ENCODE measurements around the gene AKAP10.

AKAP10 gene

DNA sequence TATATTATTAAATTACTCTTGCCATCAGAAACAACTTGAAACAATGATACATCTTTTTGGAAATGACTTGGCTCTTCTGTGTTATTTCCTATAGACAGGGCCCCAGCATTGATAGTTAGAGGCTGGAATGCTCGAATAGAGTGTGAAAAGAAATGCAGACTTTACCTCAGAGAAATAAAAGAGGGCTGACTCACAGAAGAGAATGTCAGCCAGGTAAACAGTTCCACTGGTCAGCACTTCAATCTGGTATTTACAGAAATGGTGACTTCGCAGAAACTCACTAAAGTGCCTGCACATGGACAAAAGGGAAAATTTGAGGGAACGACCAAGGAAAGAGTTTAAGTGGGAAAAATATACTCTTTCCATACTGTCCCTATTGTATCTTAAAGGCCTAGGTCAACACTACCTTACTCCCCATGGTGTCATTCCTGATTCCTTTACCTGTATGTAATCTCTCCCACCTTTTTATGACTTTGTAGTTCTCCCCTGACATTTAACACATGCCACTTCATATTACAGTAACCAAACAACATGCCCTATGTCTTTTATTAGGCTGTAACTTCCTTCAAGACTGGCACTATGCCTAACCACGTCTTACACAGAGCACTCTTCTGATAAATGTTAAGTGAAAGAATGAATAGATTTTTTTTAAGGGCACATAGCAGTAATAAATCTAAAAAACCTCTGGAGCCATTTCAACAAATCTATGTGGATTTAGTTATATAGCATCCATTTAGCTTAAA lies 36.7 kb downstream of the AKAP10 start:
- no peak overlapping the region for H3K4me3 ChIP-seq (ENCODE audit: low read depth, low read length)
- H3K9me3 ChIP-seq (ENCODE audit: control insufficient read depth, insufficient read depth, low read depth, low read length), result no peaks in the 10 kb centered on the region
- CTCF ChIA-PET, result interaction anchor here (0.6 kb wide), 1 partner anchor 149 kb away, joined by 3 read pairs; no protein-coding TSS in a partner anchor
- H3K27ac ChIP-seq (ENCODE audit: extremely low read depth, low read depth, low read length), result 0 out of 2 replicates have a peak overlapping the region, but pooled peaks have one; percentile 11
- POLR2A ChIA-PET, result no interaction called here
- H3K4me1 ChIP-seq (ENCODE audit: control insufficient read depth, insufficient read depth, low read length), result peaks cover 19% of the 10 kb centered on the region
- H3K36me3 ChIP-seq (ENCODE audit: control insufficient read depth in 2 of 2, insufficient read depth in 1 of 2, low read length in 2 of 2), result peaks cover 54 to 86% of the 10 kb centered on the region in 2 experiments
- TF ChIP-seq ZNF302 (tag by site-specific recombination; IDR thresholded peaks at IDR 0.05; ENCODE audit: low read depth), result no peak
- TF ChIP-seq, protein P1, sequence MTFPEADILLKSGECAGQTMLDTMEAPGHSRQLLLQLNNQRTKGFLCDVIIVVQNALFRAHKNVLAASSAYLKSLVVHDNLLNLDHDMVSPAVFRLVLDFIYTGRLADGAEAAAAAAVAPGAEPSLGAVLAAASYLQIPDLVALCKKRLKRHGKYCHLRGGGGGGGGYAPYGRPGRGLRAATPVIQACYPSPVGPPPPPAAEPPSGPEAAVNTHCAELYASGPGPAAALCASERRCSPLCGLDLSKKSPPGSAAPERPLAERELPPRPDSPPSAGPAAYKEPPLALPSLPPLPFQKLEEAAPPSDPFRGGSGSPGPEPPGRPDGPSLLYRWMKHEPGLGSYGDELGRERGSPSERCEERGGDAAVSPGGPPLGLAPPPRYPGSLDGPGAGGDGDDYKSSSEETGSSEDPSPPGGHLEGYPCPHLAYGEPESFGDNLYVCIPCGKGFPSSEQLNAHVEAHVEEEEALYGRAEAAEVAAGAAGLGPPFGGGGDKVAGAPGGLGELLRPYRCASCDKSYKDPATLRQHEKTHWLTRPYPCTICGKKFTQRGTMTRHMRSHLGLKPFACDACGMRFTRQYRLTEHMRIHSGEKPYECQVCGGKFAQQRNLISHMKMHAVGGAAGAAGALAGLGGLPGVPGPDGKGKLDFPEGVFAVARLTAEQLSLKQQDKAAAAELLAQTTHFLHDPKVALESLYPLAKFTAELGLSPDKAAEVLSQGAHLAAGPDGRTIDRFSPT (tag by site-specific recombination; IDR thresholded peaks at IDR 0.05), result 0 out of 2 replicates have a peak, but pooled peaks have one; percentile 21

DNA sequence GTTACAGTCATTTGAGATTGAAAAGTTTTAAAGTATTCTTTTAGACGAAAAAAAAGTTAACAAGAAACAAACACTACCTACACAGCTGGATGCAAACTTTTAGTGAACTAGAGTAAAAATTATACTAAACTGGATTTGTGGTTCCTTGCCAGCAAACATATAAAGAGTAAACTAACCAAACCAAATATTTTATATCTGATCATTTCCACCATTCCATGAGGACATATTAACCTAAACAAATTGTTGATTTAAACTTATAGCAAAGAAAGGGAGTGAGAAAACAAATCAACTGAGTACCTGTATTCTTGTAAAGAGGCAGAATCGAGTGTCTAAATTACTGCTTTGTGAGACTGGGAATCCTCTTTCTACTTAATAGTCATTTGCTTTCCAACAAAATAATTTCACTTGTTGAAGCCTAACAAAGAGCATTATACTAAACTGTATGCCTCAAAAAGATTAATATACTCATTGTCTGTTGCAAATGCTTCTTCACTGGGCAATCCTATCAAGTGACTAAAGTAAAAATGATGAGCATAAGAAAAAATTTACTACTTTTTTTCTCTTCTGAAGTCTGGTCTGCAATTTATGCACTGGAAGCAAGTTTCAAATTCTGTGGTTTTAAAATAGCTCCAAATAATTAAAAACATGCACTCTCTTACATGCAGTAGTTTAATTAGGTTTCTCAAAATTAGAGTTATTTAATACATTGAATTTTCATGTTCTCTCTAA lies 37.5 kb downstream of the AKAP10 start:
- Histone ChIP-seq H3K27ac (ENCODE audit: extremely low read depth, low read depth, low read length) (0 out of 2 replicates have a peak overlapping the region, but pooled peaks have one; percentile 11), H3K4me1 (ENCODE audit: control insufficient read depth, insufficient read depth, low read length) (peaks cover 16% of the 10 kb centered on the region), H3K36me3 (ENCODE audit: control insufficient read depth in 2 of 2, insufficient read depth in 1 of 2, low read length in 2 of 2) (peaks cover 54 to 86% of the 10 kb centered on the region in 2 experiments), H3K4me3 (ENCODE audit: low read depth, low read length) (no peak overlapping the region), H3K9me3 (ENCODE audit: control insufficient read depth, insufficient read depth, low read depth, low read length) (no peaks in the 10 kb centered on the region)
- CTCF ChIA-PET, result interaction anchor here (0.5 to 0.7 kb wide), 2 partner anchors 14 to 165 kb away, joined by 3 read pairs; no protein-coding TSS in a partner anchor
- POLR2A ChIA-PET, result no interaction called here
- TF ChIP-seq KLF10 (tag by site-specific recombination; IDR thresholded peaks at IDR 0.05) (no peak), TCF7L2 (IDR thresholded peaks at IDR 0.05; ENCODE audit: borderline replicate concordance, low read depth, low read length) (no peak), ZBTB1 (tag by site-specific recombination; IDR thresholded peaks at IDR 0.05) (no peak), ZNF311 (tag by site-specific recombination; IDR thresholded peaks at IDR 0.05; ENCODE audit: borderline replicate concordance) (no peak), ZIC2 (tag by site-specific recombination; IDR thresholded peaks at IDR 0.05) (no peak), ZNF24 (tag by site-specific recombination; IDR thresholded peaks at IDR 0.05) (no peak), HOXC10 (CRISPR knock-in tag; IDR thresholded peaks at IDR 0.05) (no peak), ZNF560 (tag by site-specific recombination; IDR thresholded peaks at IDR 0.05; ENCODE audit: borderline replicate concordance) (no peak), SP7 (tag by site-specific recombination; IDR thresholded peaks at IDR 0.05) (no peak), ZNF266 (tag by site-specific recombination; IDR thresholded peaks at IDR 0.05; ENCODE audit: low read depth) (no peak), ZNF701 (tag by site-specific recombination; IDR thresholded peaks at IDR 0.05) (no peak), KLF7 (tag by site-specific recombination; IDR thresholded peaks at IDR 0.05; ENCODE audit: borderline replicate concordance) (no peak), ZNF768 (tag by site-specific recombination; IDR thresholded peaks at IDR 0.05) (no peak), GLIS1 (tag by site-specific recombination; IDR thresholded peaks at IDR 0.05) (no peak), ZBTB17 (tag by site-specific recombination; IDR thresholded peaks at IDR 0.05) (no peak)
- TF ChIP-seq, protein P2, sequence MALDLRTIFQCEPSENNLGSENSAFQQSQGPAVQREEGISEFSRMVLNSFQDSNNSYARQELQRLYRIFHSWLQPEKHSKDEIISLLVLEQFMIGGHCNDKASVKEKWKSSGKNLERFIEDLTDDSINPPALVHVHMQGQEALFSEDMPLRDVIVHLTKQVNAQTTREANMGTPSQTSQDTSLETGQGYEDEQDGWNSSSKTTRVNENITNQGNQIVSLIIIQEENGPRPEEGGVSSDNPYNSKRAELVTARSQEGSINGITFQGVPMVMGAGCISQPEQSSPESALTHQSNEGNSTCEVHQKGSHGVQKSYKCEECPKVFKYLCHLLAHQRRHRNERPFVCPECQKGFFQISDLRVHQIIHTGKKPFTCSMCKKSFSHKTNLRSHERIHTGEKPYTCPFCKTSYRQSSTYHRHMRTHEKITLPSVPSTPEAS (tag by site-specific recombination; IDR thresholded peaks at IDR 0.05), result no peak
- TF ChIP-seq, protein P3, sequence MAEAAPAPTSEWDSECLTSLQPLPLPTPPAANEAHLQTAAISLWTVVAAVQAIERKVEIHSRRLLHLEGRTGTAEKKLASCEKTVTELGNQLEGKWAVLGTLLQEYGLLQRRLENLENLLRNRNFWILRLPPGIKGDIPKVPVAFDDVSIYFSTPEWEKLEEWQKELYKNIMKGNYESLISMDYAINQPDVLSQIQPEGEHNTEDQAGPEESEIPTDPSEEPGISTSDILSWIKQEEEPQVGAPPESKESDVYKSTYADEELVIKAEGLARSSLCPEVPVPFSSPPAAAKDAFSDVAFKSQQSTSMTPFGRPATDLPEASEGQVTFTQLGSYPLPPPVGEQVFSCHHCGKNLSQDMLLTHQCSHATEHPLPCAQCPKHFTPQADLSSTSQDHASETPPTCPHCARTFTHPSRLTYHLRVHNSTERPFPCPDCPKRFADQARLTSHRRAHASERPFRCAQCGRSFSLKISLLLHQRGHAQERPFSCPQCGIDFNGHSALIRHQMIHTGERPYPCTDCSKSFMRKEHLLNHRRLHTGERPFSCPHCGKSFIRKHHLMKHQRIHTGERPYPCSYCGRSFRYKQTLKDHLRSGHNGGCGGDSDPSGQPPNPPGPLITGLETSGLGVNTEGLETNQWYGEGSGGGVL (tag by site-specific recombination; IDR thresholded peaks at IDR 0.05), result no peak
- TF ChIP-seq, protein P4, sequence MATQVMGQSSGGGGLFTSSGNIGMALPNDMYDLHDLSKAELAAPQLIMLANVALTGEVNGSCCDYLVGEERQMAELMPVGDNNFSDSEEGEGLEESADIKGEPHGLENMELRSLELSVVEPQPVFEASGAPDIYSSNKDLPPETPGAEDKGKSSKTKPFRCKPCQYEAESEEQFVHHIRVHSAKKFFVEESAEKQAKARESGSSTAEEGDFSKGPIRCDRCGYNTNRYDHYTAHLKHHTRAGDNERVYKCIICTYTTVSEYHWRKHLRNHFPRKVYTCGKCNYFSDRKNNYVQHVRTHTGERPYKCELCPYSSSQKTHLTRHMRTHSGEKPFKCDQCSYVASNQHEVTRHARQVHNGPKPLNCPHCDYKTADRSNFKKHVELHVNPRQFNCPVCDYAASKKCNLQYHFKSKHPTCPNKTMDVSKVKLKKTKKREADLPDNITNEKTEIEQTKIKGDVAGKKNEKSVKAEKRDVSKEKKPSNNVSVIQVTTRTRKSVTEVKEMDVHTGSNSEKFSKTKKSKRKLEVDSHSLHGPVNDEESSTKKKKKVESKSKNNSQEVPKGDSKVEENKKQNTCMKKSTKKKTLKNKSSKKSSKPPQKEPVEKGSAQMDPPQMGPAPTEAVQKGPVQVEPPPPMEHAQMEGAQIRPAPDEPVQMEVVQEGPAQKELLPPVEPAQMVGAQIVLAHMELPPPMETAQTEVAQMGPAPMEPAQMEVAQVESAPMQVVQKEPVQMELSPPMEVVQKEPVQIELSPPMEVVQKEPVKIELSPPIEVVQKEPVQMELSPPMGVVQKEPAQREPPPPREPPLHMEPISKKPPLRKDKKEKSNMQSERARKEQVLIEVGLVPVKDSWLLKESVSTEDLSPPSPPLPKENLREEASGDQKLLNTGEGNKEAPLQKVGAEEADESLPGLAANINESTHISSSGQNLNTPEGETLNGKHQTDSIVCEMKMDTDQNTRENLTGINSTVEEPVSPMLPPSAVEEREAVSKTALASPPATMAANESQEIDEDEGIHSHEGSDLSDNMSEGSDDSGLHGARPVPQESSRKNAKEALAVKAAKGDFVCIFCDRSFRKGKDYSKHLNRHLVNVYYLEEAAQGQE (tag by site-specific recombination; IDR thresholded peaks at IDR 0.05), result no peak
- TF ChIP-seq, protein P5, sequence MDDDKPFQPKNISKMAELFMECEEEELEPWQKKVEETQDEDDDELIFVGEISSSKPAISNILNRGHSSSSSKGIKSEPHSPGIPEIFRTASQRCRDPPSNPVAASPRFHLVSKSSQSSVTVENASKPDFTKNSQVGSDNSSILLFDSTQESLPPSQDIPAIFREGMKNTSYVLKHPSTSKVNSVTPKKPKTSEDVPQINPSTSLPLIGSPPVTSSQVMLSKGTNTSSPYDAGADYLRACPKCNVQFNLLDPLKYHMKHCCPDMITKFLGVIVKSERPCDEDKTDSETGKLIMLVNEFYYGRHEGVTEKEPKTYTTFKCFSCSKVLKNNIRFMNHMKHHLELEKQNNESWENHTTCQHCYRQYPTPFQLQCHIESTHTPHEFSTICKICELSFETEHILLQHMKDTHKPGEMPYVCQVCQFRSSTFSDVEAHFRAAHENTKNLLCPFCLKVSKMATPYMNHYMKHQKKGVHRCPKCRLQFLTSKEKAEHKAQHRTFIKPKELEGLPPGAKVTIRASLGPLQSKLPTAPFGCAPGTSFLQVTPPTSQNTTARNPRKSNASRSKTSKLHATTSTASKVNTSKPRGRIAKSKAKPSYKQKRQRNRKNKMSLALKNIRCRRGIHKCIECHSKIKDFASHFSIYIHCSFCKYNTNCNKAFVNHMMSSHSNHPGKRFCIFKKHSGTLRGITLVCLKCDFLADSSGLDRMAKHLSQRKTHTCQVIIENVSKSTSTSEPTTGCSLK (tag by site-specific recombination; IDR thresholded peaks at IDR 0.05), result no peak

Data from HEK293 (cell line).